HEK293 (cell line): ENCODE data around the gene KRT82.

ENCODE experiments used
- CTCF ChIA-PET: fragments of 350-600 bp; formaldehyde crosslinking; extraction: SDS; loops from one replicate; lab custom pipeline; 2021; ENCODE audit warnings: antibody characterized with exemption; lab: Yijun Ruan, JAX
- POLR2A ChIA-PET: fragments of 300-600 bp; formaldehyde crosslinking; extraction: SDS; loops from one replicate; lab custom pipeline; 2020; ENCODE audit warnings: antibody characterized with exemption, inconsistent platforms; lab: Yijun Ruan, JAX
- H3K27ac ChIP-seq: fragments of 200-500 bp; sonication (Bioruptor generic); 2 replicates; pipeline ENCODE4 v1.5.1; 2014; ENCODE audit warnings: low read depth, low read length, control low read depth, inconsistent platforms; ENCODE audit errors: extremely low read depth
- H3K36me3 ChIP-seq, 2 experiments: fragments of 200-500 bp in 1 of 2; sonication (Bioruptor generic) in 1 of 2; 1 replicate in 1 of 2; 2 replicates in 1 of 2; pipeline ENCODE4 v1.5.1; 2014 to 2017; ENCODE audit warnings: inconsistent platforms in 2 of 2, low read length in 2 of 2; ENCODE audit not compliant: control insufficient read depth in 2 of 2, insufficient read depth in 1 of 2
- H3K4me1 ChIP-seq: fragments of 200-500 bp; sonication (Bioruptor generic); 2 replicates; pipeline ENCODE4 v1.5.1; 2014; ENCODE audit warnings: mild to moderate bottlenecking, low read length, inconsistent platforms; ENCODE audit not compliant: control insufficient read depth, insufficient read depth
- H3K4me3 ChIP-seq: 2 replicates; pipeline ENCODE4 v1.5.1; 2011; ENCODE audit warnings: low read depth, mild to moderate bottlenecking, control low read depth, low read length, moderate library complexity
- H3K9me3 ChIP-seq: fragments of 200-500 bp; sonication (Bioruptor generic); 2 replicates; pipeline ENCODE4 v1.5.1; 2014; ENCODE audit warnings: low read depth, low read length, inconsistent platforms; ENCODE audit not compliant: control insufficient read depth, insufficient read depth
- BCL11A ChIP-seq: fragments of 450-650 bp; formaldehyde crosslinking; IDR thresholded peaks from 2 replicates; pipeline ENCODE4 v1.5.1; 2016; ENCODE audit warnings: low read depth, missing biosample characterization, missing genetic modification characterization
- HOXC10 ChIP-seq: sonication (generic); formaldehyde crosslinking; IDR thresholded peaks from 2 replicates; pipeline ENCODE4 v1.8.1; 2023; ENCODE audit warnings: mild to moderate bottlenecking, missing genetic modification reagents
- KLF8 ChIP-seq: fragments of 450-650 bp; formaldehyde crosslinking; IDR thresholded peaks from 2 replicates; pipeline ENCODE4 v1.5.1; 2016; ENCODE audit warnings: missing biosample characterization, missing genetic modification characterization
- OVOL3 ChIP-seq: fragments of 450-650 bp; formaldehyde crosslinking; IDR thresholded peaks from 2 replicates; pipeline ENCODE4 v1.5.1; 2016; ENCODE audit warnings: missing biosample characterization, missing genetic modification characterization
- SCRT1 ChIP-seq: fragments of 450-650 bp; formaldehyde crosslinking; IDR thresholded peaks from 2 replicates; pipeline ENCODE4 v1.5.1; 2016; ENCODE audit warnings: missing biosample characterization, missing genetic modification characterization, borderline replicate concordance
- YY2 ChIP-seq: fragments of 450-650 bp; formaldehyde crosslinking; IDR thresholded peaks from 2 replicates; pipeline ENCODE4 v1.5.1; 2016; ENCODE audit warnings: missing biosample characterization, missing genetic modification characterization
- ZBTB11 ChIP-seq: fragments of 450-650 bp; formaldehyde crosslinking; conservative IDR thresholded peaks from 2 replicates; pipeline ENCODE4 v1.5.1; 2016; ENCODE audit warnings: low read depth, missing biosample characterization, missing genetic modification characterization
- ZBTB6 ChIP-seq: fragments of 450-650 bp; formaldehyde crosslinking; IDR thresholded peaks from 2 replicates; pipeline ENCODE4 v1.5.1; 2017; ENCODE audit warnings: missing biosample characterization, missing genetic modification characterization
- ZBTB8A ChIP-seq: fragments of 450-650 bp; formaldehyde crosslinking; IDR thresholded peaks from 2 replicates; pipeline ENCODE4 v1.5.1; 2016; ENCODE audit warnings: missing biosample characterization, missing genetic modification characterization
- ZEB2 ChIP-seq: fragments of 450-650 bp; formaldehyde crosslinking; IDR thresholded peaks from 2 replicates; pipeline ENCODE4 v1.5.1; 2016; ENCODE audit warnings: missing biosample characterization, missing genetic modification characterization
- ZNF16 ChIP-seq: fragments of 450-650 bp; formaldehyde crosslinking; IDR thresholded peaks from 2 replicates; pipeline ENCODE4 v1.5.1; 2016; ENCODE audit warnings: low read depth, missing biosample characterization, missing genetic modification characterization
- ZNF280C ChIP-seq: fragments of 450-650 bp; formaldehyde crosslinking; IDR thresholded peaks from 2 replicates; pipeline ENCODE4 v1.5.1; 2016; ENCODE audit warnings: missing biosample characterization, missing genetic modification characterization
- ZNF792 ChIP-seq: fragments of 450-650 bp; formaldehyde crosslinking; IDR thresholded peaks from 2 replicates; pipeline ENCODE4 v1.5.1; 2016; ENCODE audit warnings: missing biosample characterization, missing genetic modification characterization
- ZXDB ChIP-seq: fragments of 450-650 bp; formaldehyde crosslinking; IDR thresholded peaks from 2 replicates; pipeline ENCODE4 v1.5.1; 2016; ENCODE audit warnings: missing biosample characterization, missing genetic modification characterization

Gene KRT82

GRCh38 chr12:52402377-52402776 lies 3.8 kb downstream of the KRT82 start:
- Histone ChIP-seq H3K36me3 (no peaks in the 10 kb centered on the region), H3K4me1 (no peaks in the 10 kb centered on the region), H3K4me3 (no peak overlapping the region), H3K9me3 (no peaks in the 10 kb centered on the region), H3K27ac (no peak overlapping the region)
- POLR2A ChIA-PET: no interaction called here
- no peak for TF ChIP-seq ZNF792 (tag by site-specific recombination)
- TF ChIP-seq SCRT1 (tag by site-specific recombination): no peak
- TF ChIP-seq YY2 (tag by site-specific recombination): no peak
- no peak for TF ChIP-seq KLF8 (tag by site-specific recombination)
- no peak for TF ChIP-seq HOXC10 (CRISPR knock-in tag)
- TF ChIP-seq ZXDB (tag by site-specific recombination): no peak
- CTCF ChIA-PET: interaction anchor here (0.6 to 1.2 kb wide), 3 partner anchors 11 to 460 kb away, joined by 3 to 4 read pairs (median 3); no protein-coding TSS in a partner anchor

- Histone ChIP-seq H3K4me1 (no peaks in the 10 kb centered on the region), H3K27ac (no peak overlapping the region), H3K9me3 (no peaks in the 10 kb centered on the region), H3K36me3 (no peaks in the 10 kb centered on the region), H3K4me3 (no peak overlapping the region)
- no peak for TF ChIP-seq BCL11A (tag by site-specific recombination)
- POLR2A ChIA-PET: no interaction called here
- CTCF ChIA-PET: interaction anchor here (0.6 to 1.2 kb wide), 3 partner anchors 12 to 460 kb away, joined by 3 to 4 read pairs (median 3); no protein-coding TSS in a partner anchor
Observed at GRCh38 chr12:52401926-52402325, 4.2 kb downstream of the KRT82 start.

- H3K4me3 ChIP-seq: no peak overlapping the region
- ChIA-PET POLR2A (no interaction called here), CTCF (interaction anchor here (0.7 to 1.2 kb wide), 6 partner anchors 12 to 477 kb away, joined by 3 to 7 read pairs (median 4); no protein-coding TSS in a partner anchor)
- no peak overlapping the region for H3K27ac ChIP-seq
- no peaks in the 10 kb centered on the region for H3K9me3 ChIP-seq
- no peak for TF ChIP-seq ZNF16 (tag by site-specific recombination)
- no peak for TF ChIP-seq ZNF280C
- TF ChIP-seq ZBTB11 (tag by site-specific recombination): no peak
- no peak for TF ChIP-seq ZEB2 (tag by site-specific recombination)
- no peak for TF ChIP-seq ZBTB6 (tag by site-specific recombination)
- no peak for TF ChIP-seq OVOL3 (tag by site-specific recombination)
- TF ChIP-seq ZBTB8A (tag by site-specific recombination): no peak
- TF ChIP-seq, all 188 proteins: peak for 0
- H3K4me1 ChIP-seq: no peaks in the 10 kb centered on the region
- no peaks in the 10 kb centered on the region for H3K36me3 ChIP-seq
Observed at GRCh38 chr12:52401526-52401925, 4.6 kb downstream of the KRT82 start.
